Neural progenitor cell (in vitro differentiated cells): Measurements from ENCODE around the gene SLC23A2. TPM values are rescaled to one million over a fixed set of nuclear protein-coding genes. Genes with fewer than 3 reads are reported as not detected.

Source experiments
- DNase-seq: peaks from one replicate; pipeline ENCODE4 v3.0.0-alpha.2; 2016; ENCODE audit warnings: low spot score
- H2AFZ ChIP-seq: fragments of 200-600 bp; sonication (generic); replicated peaks from 2 replicates; pipeline ENCODE4 v1.6.1; 2016; ENCODE audit warnings: antibody characterized with exemption
- H3F3A ChIP-seq: fragments of 200-600 bp; sonication (generic); 2 replicates; pipeline ENCODE4 v1.6.1; 2016; ENCODE audit warnings: antibody characterized with exemption, low read depth
- H3K27ac ChIP-seq: fragments of 200-600 bp; sonication (generic); 2 replicates; pipeline ENCODE4 v1.5.1; 2016; ENCODE audit warnings: mild to moderate bottlenecking
- H3K27me3 ChIP-seq: fragments of 200-600 bp; sonication (generic); 2 replicates; pipeline ENCODE4 v1.6.1; 2016; ENCODE audit warnings: mild to moderate bottlenecking, moderate library complexity
- H3K36me3 ChIP-seq: fragments of 200-600 bp; sonication (generic); 2 replicates; pipeline ENCODE4 v1.5.1; 2016
- H3K4me1 ChIP-seq: fragments of 200-600 bp; sonication (generic); 2 replicates; pipeline ENCODE4 v1.6.1; 2016; ENCODE audit warnings: mixed run types
- H3K4me2 ChIP-seq: fragments of 200-600 bp; sonication (generic); 2 replicates; pipeline ENCODE4 v1.6.1; 2016
- H3K4me3 ChIP-seq: fragments of 200-600 bp; sonication (generic); 2 replicates; pipeline ENCODE4 v1.5.1; 2016
- H3K79me2 ChIP-seq: fragments of 200-600 bp; sonication (generic); 2 replicates; pipeline ENCODE4 v1.6.1; 2016; ENCODE audit warnings: low read depth
- H3K9ac ChIP-seq: fragments of 200-600 bp; sonication (generic); 2 replicates; pipeline ENCODE4 v1.6.1; 2016
- H3K9me3 ChIP-seq: fragments of 200-600 bp; sonication (generic); 2 replicates; pipeline ENCODE4 v1.5.1; 2016; ENCODE audit warnings: low read depth
- H4K20me1 ChIP-seq: fragments of 200-600 bp; sonication (generic); 2 replicates; pipeline ENCODE4 v1.6.1; 2016; ENCODE audit warnings: low read depth
- H3K27ac Mint-ChIP-seq: 3 replicates; pipeline ENCODE4 v1.8.0; 2021; ENCODE audit warnings: mixed read lengths
- H3K27me3 Mint-ChIP-seq: 2 replicates; pipeline ENCODE4 v1.8.0; 2022; ENCODE audit warnings: low read depth, mild to moderate bottlenecking, inconsistent platforms, moderate library complexity, mixed read lengths; ENCODE audit not compliant: insufficient read depth
- H3K36me3 Mint-ChIP-seq: 3 replicates; pipeline ENCODE4 v1.8.0; 2021; ENCODE audit warnings: mixed read lengths
- H3K4me1 Mint-ChIP-seq: 3 replicates; pipeline ENCODE4 v1.8.0; 2021; ENCODE audit warnings: mixed read lengths
- H3K4me3 Mint-ChIP-seq: 3 replicates; pipeline ENCODE4 v1.8.0; 2021; ENCODE audit warnings: mild to moderate bottlenecking, moderate library complexity, mixed read lengths
- H3K9me3 Mint-ChIP-seq: 3 replicates; pipeline ENCODE4 v1.8.0; 2020; ENCODE audit warnings: mixed read lengths
- EZH2 ChIP-seq: fragments of 200-600 bp; sonication (generic); IDR thresholded peaks from 2 replicates; pipeline ENCODE4 v1.6.1; 2017; ENCODE audit warnings: antibody characterized with exemption, mild to moderate bottlenecking, moderate library complexity
- EZH2phosphoT487 ChIP-seq: fragments of 200-600 bp; sonication (generic); IDR thresholded peaks from 2 replicates; pipeline ENCODE4 v1.6.1; 2017; ENCODE audit warnings: antibody characterized with exemption
- total RNA-seq: library from RNA; depleted of rRNA; stranded (reverse); fragments of >200 nt; gene quantifications from 2 replicates; pipeline ENCODE4 v1.2.3, GENCODE V29; 2015; ENCODE audit warnings: low replicate concordance
- TF ChIP-seq, protein P1 (sequence below): fragments of 200-600 bp; sonication (generic); IDR thresholded peaks from 2 replicates; pipeline ENCODE4 v1.5.1; 2017; ENCODE audit warnings: antibody characterized with exemption, mild to moderate bottlenecking

Gene SLC23A2
- total RNA-seq, result 9.3 and 13.0 TPM in 2 replicates

GRCh38 chr20:5001174-5002076 lies at the start of gene SLC23A2:
Gene SLC23A2, minus strand, starts transcription at chr20:5001510. Its CDS starts 68,948 bp downstream, at chr20:4932562.
- TF ChIP-seq EZH2 (no peak), EZH2phosphoT487 (no peak)
- TF ChIP-seq, protein P1, sequence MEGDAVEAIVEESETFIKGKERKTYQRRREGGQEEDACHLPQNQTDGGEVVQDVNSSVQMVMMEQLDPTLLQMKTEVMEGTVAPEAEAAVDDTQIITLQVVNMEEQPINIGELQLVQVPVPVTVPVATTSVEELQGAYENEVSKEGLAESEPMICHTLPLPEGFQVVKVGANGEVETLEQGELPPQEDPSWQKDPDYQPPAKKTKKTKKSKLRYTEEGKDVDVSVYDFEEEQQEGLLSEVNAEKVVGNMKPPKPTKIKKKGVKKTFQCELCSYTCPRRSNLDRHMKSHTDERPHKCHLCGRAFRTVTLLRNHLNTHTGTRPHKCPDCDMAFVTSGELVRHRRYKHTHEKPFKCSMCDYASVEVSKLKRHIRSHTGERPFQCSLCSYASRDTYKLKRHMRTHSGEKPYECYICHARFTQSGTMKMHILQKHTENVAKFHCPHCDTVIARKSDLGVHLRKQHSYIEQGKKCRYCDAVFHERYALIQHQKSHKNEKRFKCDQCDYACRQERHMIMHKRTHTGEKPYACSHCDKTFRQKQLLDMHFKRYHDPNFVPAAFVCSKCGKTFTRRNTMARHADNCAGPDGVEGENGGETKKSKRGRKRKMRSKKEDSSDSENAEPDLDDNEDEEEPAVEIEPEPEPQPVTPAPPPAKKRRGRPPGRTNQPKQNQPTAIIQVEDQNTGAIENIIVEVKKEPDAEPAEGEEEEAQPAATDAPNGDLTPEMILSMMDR, result no peak
- Mint-ChIP-seq H3K36me3 (no peaks in the 10 kb centered on the region), H3K4me1 (peaks cover 24% of the 10 kb centered on the region), H3K27ac (peak within 1 kb of the TSS; percentile 47), H3K27me3 (peaks cover 19% of the 10 kb centered on the region), H3K4me3 (peak within 1 kb of the TSS; percentile 91), H3K9me3 (no peaks in the 10 kb centered on the region)
- no peaks in the 10 kb centered on the region for H3K36me3 ChIP-seq
- H3K79me2 ChIP-seq, result peaks cover 24% of the 10 kb centered on the region
- no peaks in the 10 kb centered on the region for H3K9me3 ChIP-seq
- peaks cover 19% of the 10 kb centered on the region for H4K20me1 ChIP-seq
- H3K27me3 ChIP-seq, result peaks cover 41% of the 10 kb centered on the region
- peak within 1 kb of the TSS; percentile 72 for H3K4me3 ChIP-seq
- peak within 1 kb of the TSS; percentile 90 for H2AFZ ChIP-seq
- H3K27ac ChIP-seq, result no peak within 1 kb of the TSS
- H3K9ac ChIP-seq, result no peak within 1 kb of the TSS
- H3K4me2 ChIP-seq, result peak within 1 kb of the TSS; percentile 99
- peaks cover 7% of the 10 kb centered on the region for H3F3A ChIP-seq
- DNase-seq, result peak; percentile 66
- H3K4me1 ChIP-seq, result peaks cover 13% of the 10 kb centered on the region

GRCh38 chr20:5046656-5047339 lies 45.5 kb upstream of the SLC23A2 start:
- DNase-seq, result no peak
- Histone ChIP-seq H2AFZ (no peak overlapping the region), H3K27me3 (no peaks in the 10 kb centered on the region), H3K79me2 (no peaks in the 10 kb centered on the region), H3K4me3 (no peak overlapping the region), H4K20me1 (no peaks in the 10 kb centered on the region), H3K27ac (no peak overlapping the region), H3F3A (no peaks in the 10 kb centered on the region), H3K36me3 (no peaks in the 10 kb centered on the region), H3K9ac (no peak overlapping the region), H3K4me1 (no peaks in the 10 kb centered on the region), H3K9me3 (no peaks in the 10 kb centered on the region), H3K4me2 (no peak overlapping the region)
- TF ChIP-seq EZH2phosphoT487 (no peak), EZH2 (no peak)
- TF ChIP-seq, protein P1, result no peak
- no peaks in the 10 kb centered on the region for H3K9me3 Mint-ChIP-seq
- no peaks in the 10 kb centered on the region for H3K36me3 Mint-ChIP-seq
- H3K27ac Mint-ChIP-seq, result no peak overlapping the region
- peaks cover 15% of the 10 kb centered on the region for H3K4me1 Mint-ChIP-seq
- H3K27me3 Mint-ChIP-seq, result peaks cover 6% of the 10 kb centered on the region
- no peak overlapping the region for H3K4me3 Mint-ChIP-seq

GRCh38 chr20:5045906-5046305 lies 44.6 kb upstream of the SLC23A2 start:
- Histone ChIP-seq H3K79me2 (no peaks in the 10 kb centered on the region), H3K27ac (no peak overlapping the region), H4K20me1 (no peaks in the 10 kb centered on the region), H3K27me3 (no peaks in the 10 kb centered on the region), H3F3A (no peaks in the 10 kb centered on the region), H3K4me3 (no peak overlapping the region), H2AFZ (no peak overlapping the region), H3K9me3 (no peaks in the 10 kb centered on the region), H3K4me2 (no peak overlapping the region), H3K4me1 (no peaks in the 10 kb centered on the region), H3K36me3 (no peaks in the 10 kb centered on the region), H3K9ac (no peak overlapping the region)
- no peak overlapping the region for H3K27ac Mint-ChIP-seq
- H3K9me3 Mint-ChIP-seq, result no peaks in the 10 kb centered on the region
- H3K4me1 Mint-ChIP-seq, result peaks cover 22% of the 10 kb centered on the region
- H3K4me3 Mint-ChIP-seq, result no peak overlapping the region
- DNase-seq, result no peak
- no peak for TF ChIP-seq EZH2
- TF ChIP-seq EZH2phosphoT487, result no peak
- TF ChIP-seq, protein P1, result no peak
- H3K36me3 Mint-ChIP-seq, result no peaks in the 10 kb centered on the region
- peaks cover 4% of the 10 kb centered on the region for H3K27me3 Mint-ChIP-seq
